Pancreas (tissue), 10 donors: ENCODE measurements around the gene FAU. TPM values are rescaled to one million over a fixed set of nuclear protein-coding genes. Genes with fewer than 3 reads are reported as not detected.

Experiments used
- ATAC-seq, 4 donors: fragments of 200-7000 bp; cut with Tn5 transposase; one replicate each; pipeline versions ENCODE4 v1.8.0 to v1.9.1; 2020; ENCODE audit warnings: mild to moderate bottlenecking in 4 of 4, moderate library complexity in 4 of 4
- DNase-seq, 6 donors: peaks; one replicate each; pipeline ENCODE4 v3.0.0-alpha.2; 2020
- FAIRE-seq: peaks from 2 replicates; lab custom pipeline; 2012; peaks lifted over from hg19 to GRCh38; lab: Jason Lieb, UNC
- H3K27ac ChIP-seq, 4 donors: fragments of 200-600 bp; sonication (generic); 1 replicate in 3 of 4; 2 replicates in 1 of 4; pipeline versions ENCODE4 v1.5.0 to v1.8.0; 2020
- H3K27me3 ChIP-seq, 4 donors: fragments of 200-600 bp; one replicate each; pipeline ENCODE4 v1.8.0; 2021
- H3K36me3 ChIP-seq, 3 donors: fragments of 200-600 bp; sonication (generic) in 1 of 3; one replicate each; pipeline versions ENCODE4 v1.5.0 to v1.8.0; 2020 to 2021
- H3K4me1 ChIP-seq, 3 donors: fragments of 200-600 bp; one replicate each; pipeline ENCODE4 v1.8.0; 2021
- H3K4me3 ChIP-seq, 4 donors: fragments of 200-600 bp; sonication (generic) in 2 of 4; one replicate each; pipeline versions ENCODE4 v1.5.0 to v1.8.0; 2020 to 2021
- H3K9me3 ChIP-seq, 4 donors: fragments of 200-600 bp; one replicate each; pipeline ENCODE4 v1.8.0; 2021
- WGBS, 2 donors: extraction: QIAGEN DNeasy Blood & Tissue Kit; methylation state at CpG; one replicate each; pipeline ENCODE4 v1.1.7; 2013; 5-methylcytosine and 5-hydroxymethylcytosine counted together
- intact Hi-C, 3 donors: fragments of 100-400 bp; cut with DNase I; formaldehyde crosslinking; loops; one replicate each; pipeline versions ENCODE4 v1.11.1 to v1.14.2; 2022
- polyA plus RNA-seq, 2 donors: library from polyadenylated mRNA; stranded (reverse); fragments of 200-250 nt; gene quantifications; one replicate each; pipeline ENCODE4 v1.2.3, GENCODE V29; 2013
- total RNA-seq, 6 donors: library from RNA; stranded (reverse); fragmentation: NEBNext Ultra II Directional in 4 of 6; extraction: Animal tissue kit (Norgen Biotek cat#: 25700) in 4 of 6; gene quantifications; one replicate each; pipeline versions ENCODE4 v1.2.1 to v1.2.4, GENCODE V29; 2021 to 2023
- TF ChIP-seq, protein P1 (sequence below), 4 donors: fragments of 200-600 bp; sonication (generic) in 3 of 4; IDR thresholded peaks; one replicate each; pipeline versions ENCODE4 v1.5.0 to v1.8.0; 2021; ENCODE audit warnings: antibody characterized with exemption in 4 of 4
- donor health status: healthy with polysubstance abuse.
- donor health status: DM: no; HTN: no; CAD: no; lungs with moderate emphysema.
- donor health status: DM: no; HTN: no; CAD: no.
- donor health status: control.
- donor health status: control.
- donor health status: Bipolar disorder and iron deficiency.
- donor health status: DM: yes; HTN: yes; CAD: no.
- donor health status: DM: no; HTN: no; CAD: no.
- donor health status: DM: no; HTN: no; CAD: no.
- donor health status: DM: yes; HTN: yes; CAD: no.

FAU gene
- total and polyA plus RNA-seq, 8 donors = 493 to 810 (median 535) TPM

DNA sequence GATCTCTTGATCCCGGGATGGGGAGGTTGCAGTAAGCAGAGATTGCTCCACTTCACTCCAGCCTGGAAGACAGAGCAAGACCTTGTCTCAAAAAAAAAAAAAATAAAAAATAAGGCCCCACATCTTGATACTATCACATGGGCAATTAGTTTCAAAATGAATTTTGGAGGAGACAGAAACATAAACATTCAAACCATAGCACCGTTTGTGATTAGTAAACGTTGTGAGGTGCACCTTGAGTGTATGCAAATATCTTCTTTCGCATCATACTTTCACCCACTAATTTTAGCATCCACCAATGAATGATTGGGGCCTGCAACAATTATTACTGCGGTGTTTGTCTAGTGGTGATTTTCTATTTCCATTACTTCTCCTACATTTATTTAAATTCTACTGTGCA lies 37.1 kb upstream of the FAU start:
- WGBS, 2 donors = 69 to 72% methylated on average over 5 of the region's 5 CpGs
- TF ChIP-seq, protein P1, sequence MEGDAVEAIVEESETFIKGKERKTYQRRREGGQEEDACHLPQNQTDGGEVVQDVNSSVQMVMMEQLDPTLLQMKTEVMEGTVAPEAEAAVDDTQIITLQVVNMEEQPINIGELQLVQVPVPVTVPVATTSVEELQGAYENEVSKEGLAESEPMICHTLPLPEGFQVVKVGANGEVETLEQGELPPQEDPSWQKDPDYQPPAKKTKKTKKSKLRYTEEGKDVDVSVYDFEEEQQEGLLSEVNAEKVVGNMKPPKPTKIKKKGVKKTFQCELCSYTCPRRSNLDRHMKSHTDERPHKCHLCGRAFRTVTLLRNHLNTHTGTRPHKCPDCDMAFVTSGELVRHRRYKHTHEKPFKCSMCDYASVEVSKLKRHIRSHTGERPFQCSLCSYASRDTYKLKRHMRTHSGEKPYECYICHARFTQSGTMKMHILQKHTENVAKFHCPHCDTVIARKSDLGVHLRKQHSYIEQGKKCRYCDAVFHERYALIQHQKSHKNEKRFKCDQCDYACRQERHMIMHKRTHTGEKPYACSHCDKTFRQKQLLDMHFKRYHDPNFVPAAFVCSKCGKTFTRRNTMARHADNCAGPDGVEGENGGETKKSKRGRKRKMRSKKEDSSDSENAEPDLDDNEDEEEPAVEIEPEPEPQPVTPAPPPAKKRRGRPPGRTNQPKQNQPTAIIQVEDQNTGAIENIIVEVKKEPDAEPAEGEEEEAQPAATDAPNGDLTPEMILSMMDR (IDR thresholded peaks at IDR 0.05) = no peak
- intact Hi-C loops = no loop called here

GRCh38 chr11:65157336-65157735 lies 35.4 kb upstream of the FAU start:
- Histone ChIP-seq H3K9me3 (no peaks in the 10 kb centered on the region), H3K4me1 (no peaks in the 10 kb centered on the region), H3K36me3 (no peaks in the 10 kb centered on the region), H3K27ac (no peak overlapping the region), H3K4me3 (no peak overlapping the region), H3K27me3 (no peaks in the 10 kb centered on the region)
- intact Hi-C loops = no loop called here
- TF ChIP-seq, protein P1 (IDR thresholded peaks at IDR 0.05) = no peak
- 74 to 77% methylated on average over 3 of the region's 3 CpGs for WGBS, 2 donors
- no peak for DNase-seq
- FAIRE-seq = no peak
- no peak for ATAC-seq

More for the DNA sequence above, 37.1 kb upstream of the FAU start:
- no peak for DNase-seq
- Histone ChIP-seq H3K27me3 (no peaks in the 10 kb centered on the region), H3K36me3 (no peaks in the 10 kb centered on the region), H3K4me3 (no peak overlapping the region), H3K27ac (no peak overlapping the region), H3K9me3 (no peaks in the 10 kb centered on the region), H3K4me1 (no peaks in the 10 kb centered on the region)
- no peak for ATAC-seq
- FAIRE-seq = no peak

GRCh38 chr11:65156926-65157325 lies 35.0 kb upstream of the FAU start:
- no peak for ATAC-seq
- no peak for FAIRE-seq
- intact Hi-C loops = no loop called here

DNA sequence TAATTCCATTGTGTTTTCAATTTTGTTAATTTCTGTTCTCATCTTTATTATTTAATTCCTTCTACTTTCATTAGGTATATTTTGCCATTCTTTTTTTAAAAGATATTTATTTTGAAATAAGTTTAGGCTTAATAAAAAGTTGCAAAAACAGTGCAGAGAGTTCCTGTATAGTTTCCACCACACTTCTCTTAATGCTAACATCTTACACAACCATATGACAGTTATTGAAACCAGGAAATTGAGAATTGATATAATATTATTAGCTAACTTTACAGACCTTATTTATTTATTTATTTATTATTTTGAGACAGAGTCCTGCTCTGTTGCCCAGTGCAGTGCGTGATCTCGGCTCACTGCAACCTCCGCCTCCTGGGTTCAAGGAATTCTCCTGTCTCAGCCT lies 34.3 kb upstream of the FAU start:
- H3K27ac ChIP-seq = no peak overlapping the region
- no peaks in the 10 kb centered on the region for H3K9me3 ChIP-seq
- H3K4me1 ChIP-seq = peaks cover 0 to 6% (median 0%) of the 10 kb centered on the region in 3 donors
- H3K4me3 ChIP-seq = no peak overlapping the region
- intact Hi-C loops = no loop called here
- FAIRE-seq = no peak
- no peak for DNase-seq
- 97 to 99% methylated on average over 3 of the region's 3 CpGs for WGBS, 2 donors
- no peak for ATAC-seq
- TF ChIP-seq, protein P1 (IDR thresholded peaks at IDR 0.05) = no peak
- H3K27me3 ChIP-seq = no peaks in the 10 kb centered on the region
- no peaks in the 10 kb centered on the region for H3K36me3 ChIP-seq

More at GRCh38 chr11:65156926-65157325, 35.0 kb upstream of the FAU start:
- Histone ChIP-seq H3K9me3 (no peaks in the 10 kb centered on the region), H3K4me3 (no peak overlapping the region), H3K4me1 (no peaks in the 10 kb centered on the region), H3K36me3 (no peaks in the 10 kb centered on the region), H3K27ac (no peak overlapping the region), H3K27me3 (no peaks in the 10 kb centered on the region)
- WGBS, 2 donors = 87 to 91% methylated on average over 3 of the region's 3 CpGs
- TF ChIP-seq, protein P1 (IDR thresholded peaks at IDR 0.05) = no peak
- no peak for DNase-seq

DNA sequence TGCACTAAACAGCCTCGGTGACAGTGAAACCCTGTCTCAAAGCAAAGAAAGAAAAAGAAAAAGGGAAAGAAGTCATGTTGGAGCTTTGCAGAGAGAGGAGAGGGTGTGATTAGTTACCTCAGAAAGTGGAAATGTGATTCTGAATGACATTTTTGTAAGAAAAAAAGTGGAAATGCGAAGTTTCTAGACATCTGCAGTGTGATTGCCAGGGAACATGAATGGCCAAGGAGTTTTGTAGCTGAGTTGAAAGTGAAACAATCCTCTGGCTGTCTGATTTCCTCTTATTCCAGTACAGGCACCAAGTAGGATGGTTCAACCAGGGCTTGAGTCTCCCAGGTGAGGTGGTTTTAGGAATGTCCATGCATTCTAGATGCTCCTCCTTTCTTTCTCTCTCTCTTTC lies 30.2 kb upstream of the FAU start:
- no peaks in the 10 kb centered on the region for H3K9me3 ChIP-seq
- FAIRE-seq (no peak), DNase-seq (no peak), ATAC-seq (no peak)
- H3K27me3 ChIP-seq = no peaks in the 10 kb centered on the region
- peaks cover 0 to 19% (median 13%) of the 10 kb centered on the region in 3 donors for H3K4me1 ChIP-seq
- TF ChIP-seq, protein P1 (IDR thresholded peaks at IDR 0.05) = no peak
- peak overlapping the region in 1 of 4 donors; percentile 84 for H3K27ac ChIP-seq
- H3K4me3 ChIP-seq = no peak overlapping the region
- H3K36me3 ChIP-seq = no peaks in the 10 kb centered on the region
- intact Hi-C loops = no loop called here
- 82 to 90% methylated on average over 2 of the region's 2 CpGs for WGBS, 2 donors
